Progenitor cell of endocrine pancreas (in vitro differentiated cells): ENCODE data around the gene AGT. TPM values are rescaled to one million over a fixed set of nuclear protein-coding genes. Genes with fewer than 3 reads are reported as not detected.

Source experiments
- DNase-seq: peaks from one replicate; pipeline ENCODE4 v3.0.0; 2021; ENCODE audit warnings: low spot score; ENCODE audit not compliant: unreplicated experiment
- H3K27ac Mint-ChIP-seq: 2 replicates; pipeline ENCODE4 v1.8.0; 2021; ENCODE audit warnings: mild to moderate bottlenecking, moderate library complexity, mixed read lengths
- H3K27me3 Mint-ChIP-seq: 2 replicates; pipeline ENCODE4 v1.8.0; 2021; ENCODE audit warnings: mixed read lengths
- H3K36me3 Mint-ChIP-seq: 2 replicates; pipeline ENCODE4 v1.8.0; 2022; ENCODE audit warnings: mixed read lengths; ENCODE audit not compliant: insufficient read depth
- H3K4me1 Mint-ChIP-seq: 2 replicates; pipeline ENCODE4 v1.8.0; 2021; ENCODE audit warnings: low read depth, mixed read lengths
- H3K4me3 Mint-ChIP-seq: 2 replicates; pipeline ENCODE4 v1.8.0; 2021; ENCODE audit warnings: low read depth, mild to moderate bottlenecking, moderate library complexity, mixed read lengths
- H3K9me3 Mint-ChIP-seq: 2 replicates; pipeline ENCODE4 v1.8.0; 2021; ENCODE audit warnings: low read depth, mixed read lengths
- total RNA-seq: library from RNA; stranded (reverse); gene quantifications from 2 replicates; pipeline ENCODE4 v1.2.1, GENCODE V29; 2021
- TF ChIP-seq, protein P1 (sequence below): fragments of 200-600 bp; sonication (generic); IDR thresholded peaks from one replicate; pipeline ENCODE4 v1.5.0; 2021; ENCODE audit warnings: antibody characterized with exemption, mild to moderate bottlenecking; ENCODE audit not compliant: unreplicated experiment

The AGT gene
- total RNA-seq, 1 donor from 2014 or later: 12.5 TPM

DNA sequence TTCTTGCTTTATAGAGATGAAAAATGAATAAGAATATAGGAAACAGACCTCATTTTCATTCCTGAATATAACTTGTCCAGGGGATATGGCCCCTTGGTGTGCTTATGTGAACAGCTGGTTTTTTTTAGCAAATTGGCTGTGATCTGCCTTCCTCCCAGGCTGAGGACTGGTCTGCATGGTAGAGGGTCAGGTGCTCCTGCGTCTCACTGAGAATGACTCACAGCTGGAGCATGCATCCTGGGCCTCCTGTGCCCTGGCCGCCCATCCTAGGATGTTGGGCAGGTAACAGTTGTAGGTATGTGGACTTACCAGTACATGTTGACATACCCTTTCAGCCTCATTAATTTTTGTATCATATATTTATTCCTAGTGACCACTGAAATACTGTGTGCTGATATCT is 29.8 kb downstream of the AGT start:
- Mint-ChIP-seq H3K9me3 (no peaks in the 10 kb centered on the region), H3K36me3 (peaks cover 24% of the 10 kb centered on the region), H3K4me1 (peaks cover 7% of the 10 kb centered on the region), H3K4me3 (no peak overlapping the region), H3K27me3 (no peaks in the 10 kb centered on the region), H3K27ac (no peak overlapping the region)
- TF ChIP-seq, protein P1, sequence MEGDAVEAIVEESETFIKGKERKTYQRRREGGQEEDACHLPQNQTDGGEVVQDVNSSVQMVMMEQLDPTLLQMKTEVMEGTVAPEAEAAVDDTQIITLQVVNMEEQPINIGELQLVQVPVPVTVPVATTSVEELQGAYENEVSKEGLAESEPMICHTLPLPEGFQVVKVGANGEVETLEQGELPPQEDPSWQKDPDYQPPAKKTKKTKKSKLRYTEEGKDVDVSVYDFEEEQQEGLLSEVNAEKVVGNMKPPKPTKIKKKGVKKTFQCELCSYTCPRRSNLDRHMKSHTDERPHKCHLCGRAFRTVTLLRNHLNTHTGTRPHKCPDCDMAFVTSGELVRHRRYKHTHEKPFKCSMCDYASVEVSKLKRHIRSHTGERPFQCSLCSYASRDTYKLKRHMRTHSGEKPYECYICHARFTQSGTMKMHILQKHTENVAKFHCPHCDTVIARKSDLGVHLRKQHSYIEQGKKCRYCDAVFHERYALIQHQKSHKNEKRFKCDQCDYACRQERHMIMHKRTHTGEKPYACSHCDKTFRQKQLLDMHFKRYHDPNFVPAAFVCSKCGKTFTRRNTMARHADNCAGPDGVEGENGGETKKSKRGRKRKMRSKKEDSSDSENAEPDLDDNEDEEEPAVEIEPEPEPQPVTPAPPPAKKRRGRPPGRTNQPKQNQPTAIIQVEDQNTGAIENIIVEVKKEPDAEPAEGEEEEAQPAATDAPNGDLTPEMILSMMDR: no peak
- DNase-seq: no peak

DNA sequence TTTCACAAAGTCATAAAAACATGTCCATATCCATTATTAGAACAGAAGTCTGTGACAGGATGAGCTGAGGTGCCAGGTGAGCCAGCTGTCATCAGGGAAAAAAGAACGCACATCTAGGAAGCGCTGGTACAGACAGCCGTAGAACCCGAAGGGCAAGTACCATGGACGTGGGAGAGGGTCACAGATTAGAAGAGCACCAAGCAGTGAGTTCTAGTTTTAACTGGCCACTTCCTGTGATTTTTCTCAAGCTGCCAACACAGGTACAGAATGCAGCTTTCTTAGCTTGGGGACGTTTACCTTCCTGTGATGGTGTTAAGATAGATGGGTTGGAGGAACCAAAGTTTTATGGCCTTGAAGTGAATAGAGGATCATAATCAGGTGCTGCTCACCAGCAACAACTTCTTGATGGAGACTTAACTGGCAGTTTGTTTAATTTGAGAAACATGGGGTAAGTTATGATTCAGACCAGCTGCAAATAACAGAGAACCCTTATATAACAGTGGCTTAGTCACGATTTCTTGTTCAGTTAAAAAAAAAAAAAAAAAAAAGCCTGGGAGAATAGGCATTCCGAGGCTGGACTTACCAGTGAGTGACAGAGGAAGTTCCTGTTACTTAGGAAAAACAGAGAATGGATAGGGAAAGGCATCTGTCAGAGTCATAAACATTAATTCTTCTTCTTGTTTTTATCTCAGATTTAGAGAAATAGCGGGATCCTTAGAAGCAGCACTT is 30.9 kb downstream of the AGT start:
- no peak for DNase-seq
- no peaks in the 10 kb centered on the region for H3K27me3 Mint-ChIP-seq
- H3K27ac Mint-ChIP-seq: no peak overlapping the region
- peaks cover 7% of the 10 kb centered on the region for H3K4me1 Mint-ChIP-seq
- no peaks in the 10 kb centered on the region for H3K9me3 Mint-ChIP-seq
- peaks cover 28% of the 10 kb centered on the region for H3K36me3 Mint-ChIP-seq
- TF ChIP-seq, protein P1: no peak
- no peak overlapping the region for H3K4me3 Mint-ChIP-seq

DNA sequence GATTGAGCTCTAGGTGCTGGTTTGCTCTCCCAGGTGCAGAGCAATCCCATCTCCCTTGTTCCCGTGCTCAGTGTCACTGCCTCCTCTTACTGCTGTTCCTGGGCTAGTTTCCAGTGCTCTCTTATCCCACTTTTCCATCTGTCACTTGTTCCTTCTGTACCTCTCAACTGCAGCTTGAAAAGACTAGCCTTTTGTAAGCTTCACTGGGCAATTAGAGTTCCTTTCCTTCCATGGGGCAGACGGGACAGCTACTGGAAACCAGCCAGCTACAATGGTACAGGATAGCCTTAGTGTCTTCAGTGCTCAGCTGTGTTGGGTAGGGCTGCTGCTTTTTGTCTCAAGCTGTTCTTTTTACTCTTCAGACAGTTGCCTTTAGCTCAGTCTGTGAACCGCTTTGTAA is 31.6 kb downstream of the AGT start:
- Mint-ChIP-seq H3K4me1 (peaks cover 7% of the 10 kb centered on the region), H3K27me3 (no peaks in the 10 kb centered on the region), H3K9me3 (no peaks in the 10 kb centered on the region), H3K4me3 (no peak overlapping the region), H3K36me3 (peaks cover 29% of the 10 kb centered on the region), H3K27ac (no peak overlapping the region)
- TF ChIP-seq, protein P1: no peak
- no peak for DNase-seq

DNA sequence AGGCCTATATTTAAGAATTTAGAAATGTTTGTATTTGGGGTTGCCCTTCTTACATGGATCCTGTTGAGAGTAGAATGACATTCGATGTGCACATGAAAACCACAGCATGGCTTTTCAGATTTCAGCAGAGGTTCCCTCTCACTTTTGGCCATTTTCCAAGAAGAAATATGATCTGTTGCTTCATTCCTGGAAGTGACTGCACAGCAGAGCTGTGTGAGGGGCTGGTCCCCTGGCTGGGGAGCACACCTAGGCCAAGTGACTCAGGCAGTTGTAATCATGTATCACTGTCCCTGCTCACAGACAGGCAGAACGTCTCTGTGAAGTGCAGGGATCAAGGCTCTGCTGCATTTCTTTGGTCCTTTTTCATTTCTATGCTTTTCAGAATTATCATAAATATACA is 32.3 kb downstream of the AGT start:
- no peak for DNase-seq
- no peaks in the 10 kb centered on the region for H3K27me3 Mint-ChIP-seq
- no peak overlapping the region for H3K4me3 Mint-ChIP-seq
- H3K4me1 Mint-ChIP-seq: peaks cover 7% of the 10 kb centered on the region
- peaks cover 5% of the 10 kb centered on the region for H3K9me3 Mint-ChIP-seq
- TF ChIP-seq, protein P1: no peak
- H3K27ac Mint-ChIP-seq: no peak overlapping the region
- H3K36me3 Mint-ChIP-seq: peaks cover 35% of the 10 kb centered on the region

DNA sequence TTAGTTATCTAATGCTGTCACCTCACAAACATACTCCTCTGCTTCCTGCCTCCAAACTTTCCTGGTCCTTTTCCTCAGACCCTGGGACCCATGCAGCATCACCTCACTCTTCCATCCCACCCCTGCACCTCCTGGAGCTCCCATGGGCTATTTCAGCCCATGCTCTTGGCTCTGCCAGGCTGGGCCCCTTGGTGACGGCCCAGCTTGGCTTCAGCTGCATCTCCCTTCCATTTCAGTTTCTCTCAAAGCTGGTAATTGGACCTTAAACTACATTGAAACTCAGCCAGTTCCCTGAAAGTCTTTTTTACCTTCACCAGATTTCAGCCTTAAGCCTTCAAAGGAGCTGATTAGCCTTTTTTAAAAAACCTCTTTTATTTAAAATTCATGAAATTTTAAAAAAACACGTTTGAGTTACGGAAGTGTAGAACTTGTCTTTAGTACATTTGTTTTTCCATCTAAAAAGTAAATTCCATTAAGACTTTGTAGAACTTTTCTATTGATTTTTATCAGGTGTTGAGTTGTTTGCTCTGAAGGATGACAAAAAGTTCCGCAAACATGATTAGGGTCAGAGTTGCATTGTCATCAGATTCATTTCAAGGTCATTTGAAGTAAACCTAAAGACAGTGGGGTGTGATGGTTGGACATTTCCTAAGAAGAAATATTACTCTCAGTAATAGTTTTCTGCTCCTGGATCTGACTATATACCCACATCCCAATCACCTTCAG is 33.5 kb downstream of the AGT start:
- peak overlapping the region; percentile 68 for H3K27ac Mint-ChIP-seq
- no peaks in the 10 kb centered on the region for H3K27me3 Mint-ChIP-seq
- TF ChIP-seq, protein P1: no peak
- peaks cover 45% of the 10 kb centered on the region for H3K36me3 Mint-ChIP-seq
- no peak overlapping the region for H3K4me3 Mint-ChIP-seq
- no peak for DNase-seq
- peaks cover 7% of the 10 kb centered on the region for H3K4me1 Mint-ChIP-seq
- peaks cover 14% of the 10 kb centered on the region for H3K9me3 Mint-ChIP-seq
